Parathyroid adenoma (tissue), 2 donors: ENCODE results near the gene BRI3.
A peak's percentile ranks its signal among the peaks of the same experiment; 100 is the strongest.

Experiments
- H2AFZ ChIP-seq: fragments of 300-600 bp; sonication (generic); one replicate; pipeline ENCODE4 v1.7.0; 2017; ENCODE audit warnings: antibody characterized with exemption, mild to moderate bottlenecking
- H3K27ac ChIP-seq: fragments of 300-600 bp; sonication (generic); one replicate; pipeline ENCODE4 v1.7.0; 2017
- H3K27me3 ChIP-seq: fragments of 300-600 bp; sonication (generic); one replicate; pipeline ENCODE4 v1.7.0; 2017; ENCODE audit warnings: low read length; ENCODE audit not compliant: control insufficient read depth, insufficient read depth
- H3K36me3 ChIP-seq: fragments of 300-600 bp; sonication (generic); one replicate; pipeline ENCODE4 v1.7.0; 2017; ENCODE audit warnings: low read length; ENCODE audit not compliant: control insufficient read depth, insufficient read depth
- H3K4me1 ChIP-seq: fragments of 300-600 bp; sonication (generic); one replicate; pipeline ENCODE4 v1.7.0; 2017; ENCODE audit warnings: control low read depth
- H3K4me2 ChIP-seq: fragments of 300-600 bp; sonication (generic); one replicate; pipeline ENCODE4 v1.7.0; 2017; ENCODE audit warnings: low read length
- H3K4me3 ChIP-seq: fragments of 300-600 bp; sonication (generic); one replicate; pipeline ENCODE4 v1.7.0; 2017; ENCODE audit warnings: low read depth, low read length
- H3K79me2 ChIP-seq: fragments of 300-600 bp; sonication (generic); one replicate; pipeline ENCODE4 v1.7.0; 2017; ENCODE audit warnings: control low read depth
- H3K9ac ChIP-seq: fragments of 300-600 bp; sonication (generic); one replicate; pipeline ENCODE4 v1.7.0; 2017; ENCODE audit warnings: mild to moderate bottlenecking
- H3K9me3 ChIP-seq: fragments of 300-600 bp; sonication (generic); one replicate; pipeline ENCODE4 v1.7.0; 2017; ENCODE audit warnings: low read length; ENCODE audit not compliant: control insufficient read depth
- CTCF ChIP-seq: fragments of 300-600 bp; sonication (generic); IDR thresholded peaks from one replicate; pipeline ENCODE4 v1.7.0; 2017; ENCODE audit warnings: antibody characterized with exemption, mild to moderate bottlenecking
- donor health status: primary hyperparathyroidism.

Gene BRI3

GRCh38 chr7:98244871-98245270, 36.6 kb upstream of the BRI3 start:
- H3K4me1 ChIP-seq: no peaks in the 10 kb centered on the region
- no peak overlapping the region for H3K27ac ChIP-seq
- no peak overlapping the region for H3K9ac ChIP-seq
- TF ChIP-seq CTCF: no peak
- no peaks in the 10 kb centered on the region for H3K36me3 ChIP-seq
- H3K27me3 ChIP-seq: no peaks in the 10 kb centered on the region
- H2AFZ ChIP-seq: no peak overlapping the region
- H3K4me2 ChIP-seq: no peak overlapping the region
- H3K79me2 ChIP-seq: peaks cover 14% of the 10 kb centered on the region
- H3K4me3 ChIP-seq: no peak overlapping the region
- no peaks in the 10 kb centered on the region for H3K9me3 ChIP-seq

- H3K9ac ChIP-seq: no peak overlapping the region
- no peak for TF ChIP-seq CTCF
Measured at GRCh38 chr7:98248156-98248555, 33.3 kb upstream of the BRI3 start.

GRCh38 chr7:98249106-98249505, 32.4 kb upstream of the BRI3 start:
- Histone ChIP-seq H3K4me2 (no peak overlapping the region), H3K9ac (no peak overlapping the region), H3K27ac (peak overlapping the region; percentile 26), H3K79me2 (peaks cover 31% of the 10 kb centered on the region), H3K4me1 (peaks cover 16% of the 10 kb centered on the region), H3K9me3 (no peaks in the 10 kb centered on the region), H2AFZ (no peak overlapping the region), H3K4me3 (no peak overlapping the region), H3K27me3 (no peaks in the 10 kb centered on the region), H3K36me3 (no peaks in the 10 kb centered on the region)
- TF ChIP-seq CTCF: no peak

More at GRCh38 chr7:98248156-98248555, 33.3 kb upstream of the BRI3 start:
- no peaks in the 10 kb centered on the region for H3K27me3 ChIP-seq
- H2AFZ ChIP-seq: no peak overlapping the region
- no peak overlapping the region for H3K4me3 ChIP-seq
- H3K4me1 ChIP-seq: peaks cover 13% of the 10 kb centered on the region
- peaks cover 26% of the 10 kb centered on the region for H3K79me2 ChIP-seq
- no peak overlapping the region for H3K4me2 ChIP-seq
- H3K36me3 ChIP-seq: no peaks in the 10 kb centered on the region
- H3K9me3 ChIP-seq: no peaks in the 10 kb centered on the region
- H3K27ac ChIP-seq: no peak overlapping the region

- Histone ChIP-seq H3K4me1 (peaks cover 16% of the 10 kb centered on the region), H3K36me3 (no peaks in the 10 kb centered on the region), H3K4me3 (peak overlapping the region; percentile 84), H3K79me2 (peaks cover 31% of the 10 kb centered on the region), H3K9me3 (no peaks in the 10 kb centered on the region), H2AFZ (peak overlapping the region; percentile 99), H3K9ac (no peak overlapping the region), H3K4me2 (peak overlapping the region; percentile 91), H3K27ac (peak overlapping the region; percentile 81), H3K27me3 (no peaks in the 10 kb centered on the region)
- TF ChIP-seq CTCF: no peak
Measured at GRCh38 chr7:98250789-98251188, 30.7 kb upstream of the BRI3 start.

- Histone ChIP-seq H3K79me2 (peaks cover 31% of the 10 kb centered on the region), H3K9ac (no peak overlapping the region), H3K9me3 (no peaks in the 10 kb centered on the region), H3K4me1 (peaks cover 16% of the 10 kb centered on the region), H3K36me3 (no peaks in the 10 kb centered on the region), H2AFZ (peak overlapping the region; percentile 99), H3K27ac (peak overlapping the region; percentile 81), H3K27me3 (no peaks in the 10 kb centered on the region), H3K4me2 (peak overlapping the region; percentile 91), H3K4me3 (peak overlapping the region; percentile 84)
- TF ChIP-seq CTCF: no peak
Measured at GRCh38 chr7:98251231-98251600, 30.3 kb upstream of the BRI3 start.
